H4 (cell line): ENCODE data around the gene NDUFA13. TPM values are rescaled to one million over a fixed set of nuclear protein-coding genes. Genes with fewer than 3 reads are reported as not detected.

ENCODE experiments used
- DNase-seq: peaks from one replicate; pipeline ENCODE4 v3.0.0-alpha.2; 2015; ENCODE audit warnings: low spot score
- total RNA-seq: library from RNA; depleted of rRNA; stranded (reverse); fragments of >200 nt; shearing (Covaris generic); gene quantifications from 2 replicates; pipeline ENCODE4 v1.2.3, GENCODE V29; 2014

The NDUFA13 gene
- total RNA-seq, 1 experiment from 2014 or later: 89.2 TPM

DNA sequence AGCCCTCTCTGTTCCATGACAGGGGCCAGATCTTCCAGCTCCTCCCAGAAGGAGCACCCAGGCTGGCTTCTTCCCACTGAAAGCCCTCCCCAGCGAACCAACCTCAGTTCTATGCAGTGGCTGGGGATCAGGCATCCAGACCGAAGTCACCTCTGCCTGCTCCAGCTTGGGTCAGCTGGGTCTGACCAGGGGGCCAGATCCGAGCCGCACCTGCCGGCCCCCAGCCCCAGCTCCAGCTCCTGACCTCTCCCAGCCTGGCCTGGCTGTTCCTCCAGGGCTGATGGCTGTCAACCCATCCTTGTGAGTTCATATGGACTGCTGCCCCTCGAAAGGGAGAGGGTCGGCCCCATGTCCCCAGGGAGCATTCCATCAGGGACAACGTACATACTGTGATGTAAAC is 8.7 kb upstream of the NDUFA13 start:
- DNase-seq: no peak

GRCh38 chr19:19508217-19508616 is 7.8 kb upstream of the NDUFA13 start:
- no peak for DNase-seq

- DNase-seq: no peak
These were observed 5.6 kb upstream of the NDUFA13 start for GRCh38 chr19:19510432-19510831.

GRCh38 chr19:19513682-19514081 is 2.3 kb upstream of the NDUFA13 start:
- DNase-seq: no peak

DNA sequence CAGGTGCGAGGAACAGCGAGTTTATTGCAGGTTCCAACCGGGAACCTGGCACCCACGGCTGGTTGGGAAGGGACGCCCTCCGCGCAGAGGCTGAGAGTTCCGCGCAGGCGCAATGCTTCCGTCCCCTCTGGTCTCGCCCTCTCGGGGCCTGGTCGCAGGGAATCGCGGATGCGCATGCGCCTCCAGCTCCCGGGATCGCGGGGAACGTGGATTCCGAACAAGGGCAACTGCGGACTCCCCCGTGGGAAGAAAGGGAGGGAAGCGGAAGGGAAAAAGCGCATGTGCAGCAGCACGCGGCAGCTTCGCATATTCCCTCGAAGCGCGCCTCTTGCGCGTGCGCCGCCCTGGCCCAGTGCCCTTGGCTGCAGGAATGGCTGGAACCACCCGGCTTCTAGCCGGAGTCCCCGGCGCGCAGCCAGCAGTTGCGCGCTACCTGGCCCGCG is 1.8 kb upstream of the NDUFA13 start:
- no peak for DNase-seq

DNA sequence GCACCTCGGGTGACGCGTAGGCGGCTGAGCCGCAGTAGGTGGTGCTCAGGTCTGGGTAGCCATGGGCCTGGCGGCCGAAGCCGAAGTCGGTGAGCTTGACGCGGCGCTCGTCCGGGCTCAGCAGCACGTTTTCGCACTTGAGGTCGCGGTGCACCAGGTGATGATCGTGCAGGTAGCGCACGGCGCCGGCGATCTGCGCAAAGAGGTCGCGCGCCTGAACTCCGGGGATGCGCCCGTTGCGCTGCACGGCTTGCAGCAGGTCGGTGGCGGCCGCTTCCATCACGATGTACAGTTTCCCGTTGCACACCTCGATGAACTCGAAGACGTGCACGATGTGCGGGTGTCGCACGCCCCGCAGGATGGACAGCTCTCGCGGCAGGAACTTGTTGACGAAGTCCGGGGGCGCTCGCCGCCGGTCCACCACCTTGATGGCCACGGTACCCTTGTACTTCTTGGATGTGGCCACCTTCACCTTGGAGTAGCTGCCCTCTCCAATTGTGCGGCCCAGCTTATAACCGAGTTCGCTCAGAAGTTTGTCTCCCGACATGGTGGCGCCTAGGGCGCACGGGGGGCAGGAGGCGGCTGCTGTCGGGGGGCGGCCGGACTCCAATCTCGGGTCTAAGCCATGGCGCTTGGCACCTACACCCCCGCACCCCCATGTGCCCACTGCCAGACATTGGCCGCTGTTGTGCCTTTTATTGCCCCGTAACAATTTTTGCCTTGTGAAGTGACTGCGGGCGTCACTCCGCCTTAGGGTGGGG is 964 bp upstream of the NDUFA13 start, which contains the start of gene TSSK6:
Gene TSSK6 (minus strand): TSS at position 668 of the 761 bp plus-strand sequence. CDS start 121 bp downstream, at position 547.
- DNase-seq: no peak

GRCh38 chr19:19517235-19517619 is 1.2 kb downstream of the NDUFA13 start:
- no peak for DNase-seq

DNA sequence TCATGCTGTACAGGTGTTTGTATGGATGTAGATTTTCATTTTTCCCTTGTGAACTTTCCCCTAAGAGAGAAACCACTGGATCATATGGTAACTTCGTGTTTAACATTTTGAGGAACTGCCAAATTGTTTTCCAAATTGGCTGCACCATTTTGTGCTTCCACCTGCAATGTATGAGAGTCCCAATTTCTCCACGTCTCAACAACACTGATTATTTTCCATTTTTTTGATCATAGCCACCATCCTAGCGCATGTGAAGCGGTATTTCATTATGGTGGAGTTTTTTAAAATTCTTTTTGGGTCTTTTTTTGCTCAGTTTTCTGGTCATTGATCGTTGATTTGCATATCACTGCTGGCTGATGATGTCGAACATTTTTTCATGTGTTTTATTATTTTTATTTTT is 5.0 kb downstream of the NDUFA13 start:
- DNase-seq: no peak

- no peak for DNase-seq
These were observed 7.2 kb downstream of the NDUFA13 start for GRCh38 chr19:19523177-19523576.

DNA sequence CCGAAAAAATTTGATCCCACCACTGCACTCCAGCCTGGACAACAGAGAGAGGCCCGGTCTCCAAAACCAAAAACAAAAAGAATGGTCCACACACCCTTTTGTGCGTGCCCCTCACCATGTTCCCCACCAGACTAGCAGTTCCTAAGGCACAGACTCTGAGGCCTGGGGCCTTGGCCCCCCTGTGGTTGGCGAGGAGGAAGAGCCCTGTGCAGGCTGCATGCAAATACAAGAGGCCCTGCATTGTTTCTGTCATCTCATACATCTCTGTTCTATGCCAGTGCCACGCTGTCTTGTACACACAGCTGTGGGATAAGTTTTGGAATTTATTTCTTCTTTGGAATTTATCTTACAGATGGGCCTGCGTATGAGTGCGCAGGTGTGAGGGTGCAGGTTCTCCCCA is 8.0 kb downstream of the NDUFA13 start:
- DNase-seq: no peak

GRCh38 chr19:19525611-19526380 is 9.8 kb downstream of the NDUFA13 start:
- no peak for DNase-seq

DNA sequence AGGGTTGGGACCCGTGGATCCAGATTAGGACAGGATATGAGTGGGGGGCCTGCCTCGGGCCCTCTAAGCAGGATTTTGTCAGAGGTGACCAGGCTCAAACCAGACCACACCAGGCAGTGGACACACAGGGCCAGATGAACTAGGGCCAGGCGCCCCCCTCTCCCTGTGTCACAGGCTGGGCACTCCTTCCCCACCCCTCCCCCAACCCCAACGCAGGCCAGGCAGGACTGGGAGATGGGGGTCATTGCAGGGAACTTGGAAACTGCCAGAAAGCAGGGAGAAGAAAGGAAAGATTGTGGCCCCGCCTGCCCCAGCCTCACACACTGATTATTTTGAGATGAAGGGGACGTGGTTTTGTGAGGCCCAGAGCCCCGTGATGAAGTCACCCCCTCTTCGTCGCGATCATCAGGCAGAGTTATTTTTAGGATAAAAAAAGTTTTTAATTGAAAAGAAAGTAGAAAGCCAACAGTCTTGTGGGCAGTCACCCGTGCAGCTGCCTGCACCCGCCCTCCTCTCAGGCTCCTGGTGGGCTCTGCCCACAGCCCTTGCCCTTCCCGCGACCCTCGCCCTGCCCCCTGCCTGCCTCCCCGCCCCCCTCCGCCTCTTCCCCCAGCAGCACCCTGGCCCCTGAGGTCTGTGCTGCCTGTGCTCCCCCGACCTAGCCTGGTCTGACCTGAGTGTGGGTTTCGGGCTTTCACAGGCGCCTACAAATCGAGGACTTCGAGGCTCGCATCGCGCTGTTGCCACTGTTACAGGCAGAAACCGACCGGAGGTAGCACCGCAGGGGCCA is 10.8 kb downstream of the NDUFA13 start:
- DNase-seq: no peak

DNA sequence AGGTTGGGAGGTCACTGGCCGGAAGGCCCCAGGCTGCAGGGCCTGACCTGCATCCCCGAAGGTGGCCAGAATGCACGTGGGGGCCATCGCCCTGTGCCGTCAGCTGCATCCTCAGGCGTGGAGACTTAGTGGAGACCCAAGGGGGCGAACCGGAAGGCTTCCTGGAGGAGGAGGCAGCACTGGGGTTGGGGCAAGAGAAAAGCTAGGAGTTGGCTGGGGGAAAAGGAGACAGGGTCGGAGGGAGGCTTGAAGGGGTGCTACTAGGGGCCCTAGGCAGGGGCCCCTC is 11.3 kb downstream of the NDUFA13 start:
- no peak for DNase-seq

- no peak for DNase-seq
These were observed 11.9 kb downstream of the NDUFA13 start for GRCh38 chr19:19527674-19528625.

DNA sequence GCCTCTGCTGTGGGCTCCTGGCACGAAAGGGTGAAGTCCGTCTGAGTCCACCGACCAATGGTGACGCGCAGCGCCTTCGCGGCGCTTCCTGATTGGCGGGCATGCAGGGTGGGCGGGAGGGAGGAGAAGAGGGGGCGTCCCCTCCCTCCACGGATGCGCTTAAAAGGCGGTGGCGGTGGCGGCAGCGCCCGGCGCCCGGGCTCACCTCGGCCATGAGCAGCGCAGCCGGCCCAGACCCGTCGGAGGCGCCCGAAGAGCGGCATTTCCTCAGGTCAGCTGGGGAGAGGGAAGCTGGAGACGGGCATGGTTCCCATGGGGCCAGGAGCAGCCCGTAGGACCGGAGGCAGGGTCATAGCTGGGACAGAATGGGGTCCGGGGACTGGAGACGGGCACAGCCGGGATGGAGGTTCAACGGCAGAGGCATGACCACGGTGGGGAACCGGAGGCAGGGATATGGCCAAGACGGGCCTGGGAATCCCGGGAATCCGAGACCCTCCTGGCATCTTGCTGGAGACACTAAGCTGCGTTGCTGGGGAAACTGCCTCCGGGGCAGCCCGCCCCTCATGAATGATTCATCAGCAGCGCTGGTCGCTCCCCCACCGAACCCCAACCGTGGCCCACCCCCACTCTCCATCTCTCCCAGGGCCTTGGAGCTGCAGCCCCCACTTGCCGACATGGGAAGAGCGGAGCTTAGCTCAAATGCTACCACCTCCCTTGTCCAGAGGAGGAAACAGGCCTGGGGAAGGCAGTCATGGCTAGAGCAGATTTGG is 12.9 kb downstream of the NDUFA13 start, which contains the start of gene YJEFN3:
Gene YJEFN3 (plus strand): TSS at position 191 of the 770 bp plus-strand sequence. CDS start 22 bp downstream, at position 213.
- DNase-seq: no peak

GRCh38 chr19:19529783-19530422 is 13.9 kb downstream of the NDUFA13 start:
- DNase-seq: no peak

DNA sequence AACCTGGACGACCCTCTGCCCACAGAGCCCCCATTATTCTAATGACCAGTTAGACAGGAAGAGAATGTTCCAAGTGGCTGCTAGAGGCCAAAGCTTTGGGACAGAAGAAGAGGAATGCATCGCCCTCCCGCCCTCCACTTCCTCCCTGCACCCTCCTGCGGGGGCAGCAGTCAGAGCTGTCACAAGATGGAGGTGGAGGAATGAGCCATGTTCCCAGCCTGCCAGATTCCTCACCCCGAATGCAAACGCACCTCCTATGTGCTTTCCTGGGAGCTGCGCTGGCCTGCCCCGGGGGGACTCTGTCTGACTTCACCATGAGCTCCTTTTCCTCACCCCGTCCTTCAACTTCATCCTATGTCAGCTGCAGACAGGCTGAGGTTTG is 14.4 kb downstream of the NDUFA13 start:
- no peak for DNase-seq

DNA sequence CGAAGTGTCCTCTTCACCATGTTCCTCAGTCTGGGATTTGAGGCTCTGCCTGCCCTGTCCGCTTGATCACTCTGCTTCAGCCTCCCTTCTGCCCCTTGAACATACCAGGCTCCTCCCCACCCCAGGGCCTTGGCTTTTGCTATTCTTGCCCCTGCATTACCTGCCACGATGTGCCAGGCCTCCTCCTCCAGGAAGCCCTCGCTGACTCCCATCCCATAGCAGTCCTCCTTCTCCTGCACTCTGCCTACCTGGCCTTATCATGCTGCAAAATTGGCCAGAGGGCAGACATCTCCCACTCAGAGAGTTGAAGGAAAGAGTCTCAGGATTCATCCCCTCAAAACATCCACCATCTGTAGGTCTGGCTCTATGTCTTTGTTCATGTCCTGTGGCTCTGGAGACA is 14.9 kb downstream of the NDUFA13 start:
- no peak for DNase-seq

GRCh38 chr19:19531951-19532805 is 16.2 kb downstream of the NDUFA13 start:
- no peak for DNase-seq
